Kidney capillary endothelial cell (primary cell): Measurements from ENCODE around the gene GGT6.

Source experiments
- DNase-seq: peaks from one replicate; pipeline ENCODE4 v3.0.0-alpha.2; 2018; ENCODE audit warnings: low spot score

GGT6 gene

GRCh38 chr17:4551141-4551540, 9.2 kb downstream of the GGT6 start:
- no peak for DNase-seq

- DNase-seq = no peak
Measured at GRCh38 chr17:4550534-4551039, 9.8 kb downstream of the GGT6 start.

- no peak for DNase-seq
Measured at GRCh38 chr17:4549781-4550533, 10.4 kb downstream of the GGT6 start.

GRCh38 chr17:4548721-4549531, 11.5 kb downstream of the GGT6 start:
- DNase-seq = no peak

GRCh38 chr17:4548061-4548461, 12.3 kb downstream of the GGT6 start:
- no peak for DNase-seq

GRCh38 chr17:4547118-4547906, 13.1 kb downstream of the GGT6 start:
- no peak for DNase-seq

- DNase-seq = no peak
Measured at GRCh38 chr17:4545217-4545951, 15.0 kb downstream of the GGT6 start.

GRCh38 chr17:4544951-4545216, 15.5 kb downstream of the GGT6 start:
- DNase-seq = no peak

GRCh38 chr17:4544135-4544950, 16.0 kb downstream of the GGT6 start:
- DNase-seq = no peak

GRCh38 chr17:4543557-4544026, 16.8 kb downstream of the GGT6 start:
- DNase-seq = no peak

- DNase-seq = no peak
Measured at GRCh38 chr17:4542726-4543191, 17.6 kb downstream of the GGT6 start.

- no peak for DNase-seq
Measured at GRCh38 chr17:4542003-4542725, 18.2 kb downstream of the GGT6 start.

GRCh38 chr17:4541328-4542002, 18.9 kb downstream of the GGT6 start:
- no peak for DNase-seq

GRCh38 chr17:4540687-4541327, 19.6 kb downstream of the GGT6 start:
- DNase-seq = no peak

- no peak for DNase-seq
Measured at GRCh38 chr17:4540224-4540651, 20.1 kb downstream of the GGT6 start.

- no peak for DNase-seq
Measured at GRCh38 chr17:4539576-4540223, 20.7 kb downstream of the GGT6 start.

- DNase-seq = no peak
Measured at GRCh38 chr17:4539025-4539424, 21.4 kb downstream of the GGT6 start.

- no peak for DNase-seq
Measured at GRCh38 chr17:4538236-4539002, 22.0 kb downstream of the GGT6 start.
